SK-N-SH treated with all-trans-retinoic acid at 6 μM for 48 hours (cell line): ENCODE data around the gene CNTNAP2.

Experiments
- ARNTL ChIP-seq: fragments of 450-650 bp; formaldehyde crosslinking; IDR thresholded peaks from 2 replicates; pipeline ENCODE4 v1.5.0; 2020; ENCODE audit warnings: low read depth, mild to moderate bottlenecking, moderate library complexity, borderline replicate concordance
- BACH2 ChIP-seq: fragments of 250-450 bp; sonication (Bioruptor Pico); IDR thresholded peaks from 2 replicates; pipeline ENCODE4 v1.9.0; 2021; ENCODE audit warnings: mild to moderate bottlenecking, borderline replicate concordance
- CSDC2 ChIP-seq: fragments of 250-450 bp; sonication (Bioruptor Pico); IDR thresholded peaks from 2 replicates; pipeline ENCODE4 v1.5.0; 2020; ENCODE audit warnings: mild to moderate bottlenecking, moderate library complexity
- GLIS3 ChIP-seq: fragments of 250-450 bp; sonication (Bioruptor Pico); IDR thresholded peaks from 2 replicates; pipeline ENCODE4 v1.5.0; 2020; ENCODE audit warnings: mild to moderate bottlenecking, moderate library complexity
- PATZ1 ChIP-seq: fragments of 250-450 bp; sonication (Bioruptor Pico); IDR thresholded peaks from 2 replicates; pipeline ENCODE4 v1.8.0; 2020; ENCODE audit warnings: mild to moderate bottlenecking, moderate library complexity, borderline replicate concordance
- POU6F1 ChIP-seq: fragments of 250-450 bp; sonication (Bioruptor Pico); IDR thresholded peaks from 2 replicates; pipeline ENCODE4 v1.8.0; 2021; ENCODE audit warnings: low read depth, mild to moderate bottlenecking, moderate library complexity, borderline replicate concordance
- TSHZ2 ChIP-seq: fragments of 250-450 bp; sonication (Bioruptor Pico); IDR thresholded peaks from 2 replicates; pipeline ENCODE4 v1.5.0; 2020; ENCODE audit warnings: mild to moderate bottlenecking, moderate library complexity
- ZFP3 ChIP-seq: fragments of 250-450 bp; sonication (Bioruptor Pico); IDR thresholded peaks from 2 replicates; pipeline ENCODE4 v1.5.0; 2020; ENCODE audit warnings: mild to moderate bottlenecking, moderate library complexity
- ZNF565 ChIP-seq: fragments of 450-650 bp; formaldehyde crosslinking; conservative IDR thresholded peaks from 2 replicates; pipeline ENCODE4 v1.5.0; 2020; ENCODE audit warnings: low read depth, mild to moderate bottlenecking, moderate library complexity

- no peak for TF ChIP-seq GLIS3 (CRISPR knock-in tag)
- no peak for TF ChIP-seq CSDC2
- no peak for TF ChIP-seq TSHZ2
- TF ChIP-seq PATZ1 (CRISPR knock-in tag) = no peak
- TF ChIP-seq ARNTL (CRISPR knock-in tag) = no peak
- no peak for TF ChIP-seq ZFP3
- no peak for TF ChIP-seq BACH2 (CRISPR knock-in tag)
- TF ChIP-seq ZNF565 = no peak
- TF ChIP-seq POU6F1 (CRISPR knock-in tag) = no peak
Observed at GRCh38 chr7:146242661-146243060, 126.1 kb downstream of the CNTNAP2 start.
